ENCODE results near the gene PKM.
A peak's percentile ranks its signal among the peaks of the same experiment; 100 is the strongest.

Gene PKM

DNA sequence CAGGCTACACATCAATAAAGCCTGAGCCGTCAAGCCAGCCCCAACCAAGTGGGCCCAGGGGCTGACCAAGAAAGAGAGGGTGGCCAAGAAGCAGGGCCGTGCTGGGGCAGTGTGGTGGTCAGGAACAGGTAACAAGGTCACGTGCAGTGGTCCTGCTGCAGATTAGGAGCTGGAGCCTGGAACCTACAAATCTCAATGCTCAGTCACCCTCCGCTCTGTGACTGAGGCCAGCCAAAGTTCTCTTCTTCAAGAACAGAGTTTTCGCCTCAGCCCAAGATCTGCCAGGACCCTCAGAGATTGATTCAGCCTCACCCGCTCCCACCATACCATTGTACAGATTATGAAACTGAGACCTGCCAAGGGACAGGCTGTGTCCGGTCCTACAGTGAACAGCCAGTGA is 60.3 kb downstream of the PKM start:
- Histone ChIP-seq H2BK120ac (ENCODE audit: low read depth, low read length) (no peak overlapping the region), H3K4me3 (ENCODE audit: insufficient read depth in 1 of 2, low read depth in 1 of 2, low read length in 2 of 2) (no peak overlapping the region), H2AK5ac (ENCODE audit: low read length, severe bottlenecking) (no peak overlapping the region), H3K27me3 (ENCODE audit: control insufficient read depth in 1 of 2, insufficient read depth in 1 of 2, low read length in 2 of 2) (peaks cover 0 to 68% of the 10 kb centered on the region in 2 experiments), H2AFZ (ENCODE audit: low read depth, low read length) (no peak overlapping the region), H2BK15ac (ENCODE audit: low read depth, poor library complexity, severe bottlenecking) (no peak overlapping the region), H3K9me3 (ENCODE audit: control insufficient read depth, low read length) (no peaks in the 10 kb centered on the region), H4K8ac (ENCODE audit: low read length) (no peak overlapping the region), H3K36me3 (ENCODE audit: control insufficient read depth in 1 of 2, insufficient read depth in 2 of 2, low read depth in 1 of 2, low read length in 2 of 2) (no peaks in the 10 kb centered on the region), H2BK5ac (ENCODE audit: low read depth, low read length, poor library complexity, severe bottlenecking) (no peak overlapping the region), H3K79me1 (replicated peaks; ENCODE audit: low read length, poor library complexity, severe bottlenecking) (no peaks in the 10 kb centered on the region), H3K23ac (ENCODE audit: low read length in 2 of 2) (no peak overlapping the region), H3K14ac (ENCODE audit: low read length in 2 of 2) (no peak overlapping the region), H4K91ac (ENCODE audit: low read length) (no peak overlapping the region), H3K9ac (ENCODE audit: low read length) (no peak overlapping the region), H3K4me2 (ENCODE audit: low read length, poor library complexity, severe bottlenecking) (no peak overlapping the region), H3K27ac (ENCODE audit: low read length, poor library complexity, severe bottlenecking) (no peak overlapping the region), H2BK12ac (ENCODE audit: low read length in 2 of 2) (no peak overlapping the region), H3K18ac (ENCODE audit: low read depth in 1 of 2, low read length in 2 of 2) (no peak overlapping the region), H3K4me1 (ENCODE audit: control insufficient read depth, insufficient read depth, low read depth, low read length) (peaks cover 13% of the 10 kb centered on the region), H3K4ac (ENCODE audit: low read depth in 1 of 2, low read length in 2 of 2) (no peak overlapping the region)
- 94% methylated on average over 7 of the region's 7 CpGs for WGBS
- DNase-seq = no peak

- H2BK12ac ChIP-seq (ENCODE audit: low read length in 2 of 2) = no peak overlapping the region
- H3K4me1 ChIP-seq (ENCODE audit: control insufficient read depth, insufficient read depth, low read depth, low read length) = peaks cover 13% of the 10 kb centered on the region
- no peak overlapping the region for H3K4me3 ChIP-seq (ENCODE audit: insufficient read depth in 1 of 2, low read depth in 1 of 2, low read length in 2 of 2)
- WGBS = 89% methylated on average over 16 of the region's 16 CpGs
- peaks cover 0 to 68% of the 10 kb centered on the region in 2 experiments for H3K27me3 ChIP-seq (ENCODE audit: control insufficient read depth in 1 of 2, insufficient read depth in 1 of 2, low read length in 2 of 2)
- H3K23ac ChIP-seq (ENCODE audit: low read length in 2 of 2) = no peak overlapping the region
- DNase-seq = no peak
- no peak overlapping the region for H2BK15ac ChIP-seq (ENCODE audit: low read depth, poor library complexity, severe bottlenecking)
- H3K36me3 ChIP-seq (ENCODE audit: control insufficient read depth in 1 of 2, insufficient read depth in 2 of 2, low read depth in 1 of 2, low read length in 2 of 2) = no peaks in the 10 kb centered on the region
- H3K27ac ChIP-seq (ENCODE audit: low read length, poor library complexity, severe bottlenecking) = no peak overlapping the region
- H2AFZ ChIP-seq (ENCODE audit: low read depth, low read length) = no peak overlapping the region
- no peak overlapping the region for H2BK120ac ChIP-seq (ENCODE audit: low read depth, low read length)
- no peak overlapping the region for H4K91ac ChIP-seq (ENCODE audit: low read length)
- no peak overlapping the region for H3K14ac ChIP-seq (ENCODE audit: low read length in 2 of 2)
- no peak overlapping the region for H2AK5ac ChIP-seq (ENCODE audit: low read length, severe bottlenecking)
- no peak overlapping the region for H4K8ac ChIP-seq (ENCODE audit: low read length)
- no peaks in the 10 kb centered on the region for H3K79me1 ChIP-seq (replicated peaks; ENCODE audit: low read length, poor library complexity, severe bottlenecking)
- no peak overlapping the region for H3K18ac ChIP-seq (ENCODE audit: low read depth in 1 of 2, low read length in 2 of 2)
- H2BK5ac ChIP-seq (ENCODE audit: low read depth, low read length, poor library complexity, severe bottlenecking) = no peak overlapping the region
- H3K4ac ChIP-seq (ENCODE audit: low read depth in 1 of 2, low read length in 2 of 2) = no peak overlapping the region
- H3K4me2 ChIP-seq (ENCODE audit: low read length, poor library complexity, severe bottlenecking) = no peak overlapping the region
- no peak overlapping the region for H3K9ac ChIP-seq (ENCODE audit: low read length)
- no peaks in the 10 kb centered on the region for H3K9me3 ChIP-seq (ENCODE audit: control insufficient read depth, low read length)
Measured at GRCh38 chr15:72169921-72170611, 60.9 kb downstream of the PKM start.

DNA sequence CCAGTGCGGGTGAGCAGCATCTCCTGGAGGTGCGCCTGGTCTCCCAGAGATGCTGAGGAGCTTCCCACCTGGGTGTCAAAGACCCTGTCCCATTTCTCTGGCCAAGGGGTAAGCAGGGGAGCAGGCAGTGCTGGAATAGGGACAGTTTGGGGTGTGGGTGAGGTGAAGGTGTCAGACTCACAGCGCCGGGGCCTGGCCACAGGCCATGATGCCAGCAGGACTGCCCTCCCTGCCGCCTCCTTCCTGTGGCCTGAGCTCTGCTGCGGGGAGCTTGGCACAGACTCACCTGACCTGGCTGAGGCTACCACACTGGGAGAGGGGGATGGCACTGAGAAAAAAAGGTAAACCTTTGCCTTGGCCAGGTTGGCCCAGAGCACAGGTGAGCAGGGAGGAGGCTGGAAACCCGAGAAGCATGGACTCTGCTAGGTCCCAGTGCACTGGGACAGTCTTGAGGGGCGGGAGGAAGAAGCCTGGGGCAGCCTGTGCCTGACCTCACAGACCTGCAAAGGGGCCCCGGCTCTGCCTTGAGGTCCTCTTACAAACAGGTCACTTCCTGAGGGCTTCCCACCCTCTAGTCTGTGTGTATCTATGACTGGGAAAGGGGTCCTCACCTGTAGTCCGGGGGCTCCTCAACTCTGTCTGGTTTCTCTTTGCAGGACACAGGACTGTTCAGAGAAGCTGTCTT is 61.6 kb downstream of the PKM start:
- Histone ChIP-seq H2BK120ac (ENCODE audit: low read depth, low read length) (no peak overlapping the region), H3K36me3 (ENCODE audit: control insufficient read depth in 1 of 2, insufficient read depth in 2 of 2, low read depth in 1 of 2, low read length in 2 of 2) (no peaks in the 10 kb centered on the region), H3K79me1 (replicated peaks; ENCODE audit: low read length, poor library complexity, severe bottlenecking) (no peaks in the 10 kb centered on the region), H4K8ac (ENCODE audit: low read length) (no peak overlapping the region), H3K9me3 (ENCODE audit: control insufficient read depth, low read length) (no peaks in the 10 kb centered on the region), H4K91ac (ENCODE audit: low read length) (no peak overlapping the region), H3K23ac (ENCODE audit: low read length in 2 of 2) (no peak overlapping the region), H3K4me3 (ENCODE audit: insufficient read depth in 1 of 2, low read depth in 1 of 2, low read length in 2 of 2) (no peak overlapping the region), H3K18ac (ENCODE audit: low read depth in 1 of 2, low read length in 2 of 2) (no peak overlapping the region), H3K14ac (ENCODE audit: low read length in 2 of 2) (peak overlapping the region in 1 of 2 experiments; percentile 86), H3K9ac (ENCODE audit: low read length) (no peak overlapping the region), H3K4me1 (ENCODE audit: control insufficient read depth, insufficient read depth, low read depth, low read length) (peaks cover 13% of the 10 kb centered on the region), H2BK12ac (ENCODE audit: low read length in 2 of 2) (peak overlapping the region in 1 of 2 experiments; percentile 10), H2AFZ (ENCODE audit: low read depth, low read length) (no peak overlapping the region), H2BK15ac (ENCODE audit: low read depth, poor library complexity, severe bottlenecking) (no peak overlapping the region), H3K27ac (ENCODE audit: low read length, poor library complexity, severe bottlenecking) (no peak overlapping the region), H3K4me2 (ENCODE audit: low read length, poor library complexity, severe bottlenecking) (no peak overlapping the region), H2BK5ac (ENCODE audit: low read depth, low read length, poor library complexity, severe bottlenecking) (no peak overlapping the region), H3K4ac (ENCODE audit: low read depth in 1 of 2, low read length in 2 of 2) (no peak overlapping the region), H3K27me3 (ENCODE audit: control insufficient read depth in 1 of 2, insufficient read depth in 1 of 2, low read length in 2 of 2) (peaks cover 0 to 62% of the 10 kb centered on the region in 2 experiments), H2AK5ac (ENCODE audit: low read length, severe bottlenecking) (peak overlapping the region; percentile 44)
- WGBS = 87% methylated on average over 10 of the region's 10 CpGs
- no peak for DNase-seq

DNA sequence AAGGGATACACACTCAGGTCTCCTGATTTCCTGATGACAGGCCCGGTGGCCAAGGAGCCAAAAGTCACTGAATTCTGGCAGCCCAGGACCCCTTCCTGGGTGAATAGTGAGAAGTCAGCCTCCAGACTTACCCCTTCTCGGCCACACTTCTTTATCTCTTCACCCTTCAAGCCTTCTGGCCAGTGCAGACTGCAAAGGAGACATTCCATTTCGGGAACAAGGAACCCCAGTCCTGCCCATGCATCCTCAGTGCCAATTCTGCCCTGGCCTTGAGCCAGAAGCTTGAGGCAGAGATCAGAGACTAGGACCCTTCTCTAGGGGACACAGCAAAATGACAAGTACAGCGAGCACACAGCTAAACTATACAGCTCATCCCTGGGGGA is 62.2 kb downstream of the PKM start:
- Histone ChIP-seq H2AFZ (ENCODE audit: low read depth, low read length) (peak overlapping the region; percentile 3), H3K27me3 (ENCODE audit: control insufficient read depth in 1 of 2, insufficient read depth in 1 of 2, low read length in 2 of 2) (peaks cover 0 to 57% of the 10 kb centered on the region in 2 experiments), H2BK12ac (ENCODE audit: low read length in 2 of 2) (peak overlapping the region; percentile 6 to 57), H3K9me3 (ENCODE audit: control insufficient read depth, low read length) (no peaks in the 10 kb centered on the region), H2AK5ac (ENCODE audit: low read length, severe bottlenecking) (no peak overlapping the region), H3K4me1 (ENCODE audit: control insufficient read depth, insufficient read depth, low read depth, low read length) (peaks cover 13% of the 10 kb centered on the region), H2BK15ac (ENCODE audit: low read depth, poor library complexity, severe bottlenecking) (no peak overlapping the region), H4K8ac (ENCODE audit: low read length) (no peak overlapping the region), H3K79me1 (replicated peaks; ENCODE audit: low read length, poor library complexity, severe bottlenecking) (no peaks in the 10 kb centered on the region), H3K4me3 (ENCODE audit: insufficient read depth in 1 of 2, low read depth in 1 of 2, low read length in 2 of 2) (no peak overlapping the region), H3K18ac (ENCODE audit: low read depth in 1 of 2, low read length in 2 of 2) (no peak overlapping the region), H3K9ac (ENCODE audit: low read length) (no peak overlapping the region), H3K14ac (ENCODE audit: low read length in 2 of 2) (peak overlapping the region in 1 of 2 experiments; percentile 76), H2BK5ac (ENCODE audit: low read depth, low read length, poor library complexity, severe bottlenecking) (no peak overlapping the region), H3K4me2 (ENCODE audit: low read length, poor library complexity, severe bottlenecking) (no peak overlapping the region), H2BK120ac (ENCODE audit: low read depth, low read length) (no peak overlapping the region), H3K4ac (ENCODE audit: low read depth in 1 of 2, low read length in 2 of 2) (no peak overlapping the region), H3K36me3 (ENCODE audit: control insufficient read depth in 1 of 2, insufficient read depth in 2 of 2, low read depth in 1 of 2, low read length in 2 of 2) (no peaks in the 10 kb centered on the region), H3K27ac (ENCODE audit: low read length, poor library complexity, severe bottlenecking) (no peak overlapping the region), H4K91ac (ENCODE audit: low read length) (no peak overlapping the region), H3K23ac (ENCODE audit: low read length in 2 of 2) (no peak overlapping the region)
- 80% methylated on average over 4 of the region's 4 CpGs for WGBS
- DNase-seq = no peak

All from mesenchymal stem cell (in vitro differentiated cells and primary cell).